Measurements from ENCODE around the gene OR14I1. TPM values are rescaled to one million over a fixed set of nuclear protein-coding genes. Genes with fewer than 3 reads are reported as not detected.
A peak's percentile ranks its signal among the peaks of the same experiment; 100 is the strongest.

The OR14I1 gene
- polyA plus RNA-seq, 2 of the 4 experiments (the other 2 are of a cell fraction), result not detected

DNA sequence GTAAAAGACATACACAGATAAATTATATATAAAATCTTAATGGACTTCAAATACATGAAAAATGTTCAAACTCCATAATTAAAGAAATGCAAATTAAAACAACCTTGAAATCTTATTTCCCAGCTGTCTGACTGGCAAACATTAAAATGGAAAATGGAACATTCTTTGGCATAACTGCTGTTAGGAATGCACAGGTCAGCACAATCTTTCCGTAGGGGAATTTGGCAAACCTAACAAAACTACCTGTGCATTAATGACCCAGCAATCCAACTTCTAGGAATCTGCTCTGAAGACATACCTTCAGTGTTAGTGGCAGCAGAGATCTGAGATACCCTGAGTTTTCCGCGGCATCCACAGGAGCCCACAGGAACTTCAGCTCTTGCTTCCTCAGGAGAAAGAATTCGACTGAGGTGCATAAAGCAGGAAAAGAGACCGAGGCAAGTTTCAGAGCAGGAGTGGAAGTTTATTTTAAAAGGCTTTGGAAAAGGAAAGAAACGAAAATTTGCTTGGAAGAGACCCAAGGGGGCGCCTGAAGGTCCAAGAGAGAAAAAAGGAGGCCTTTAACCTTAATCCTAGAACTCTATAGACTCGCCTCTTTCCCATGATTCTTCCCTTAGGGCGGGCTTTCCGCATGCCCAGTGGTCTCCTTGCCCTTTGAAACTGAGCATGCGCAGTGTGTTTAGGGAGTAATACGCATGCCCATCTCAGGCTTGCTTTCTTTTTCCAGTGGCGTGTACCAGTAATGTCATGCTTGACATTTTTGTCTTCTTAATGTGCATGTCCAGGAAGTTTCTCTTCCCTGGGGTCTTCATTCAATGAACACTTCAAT is 28.2 kb upstream of the OR14I1 start:
- 40% methylated on average over 13 of the region's 13 CpGs for WGBS (ENCODE audit: missing lambda C conversion rate)
- Histone ChIP-seq H3K27ac (no peak overlapping the region), H3K9me3 (peaks cover 7% of the 10 kb centered on the region; the same call in 1 of the 3 replicates), H3K4me3 (peak overlapping the region; percentile 21; the same call in 1 of the 3 replicates), H3K4me1 (no peaks in the 10 kb centered on the region), H3K4me2 (peak overlapping the region; percentile 43)
- CTCF ChIA-PET, result interaction anchor here (1.2 kb wide), 1 partner anchor 44 kb away, joined by 4 read pairs; no protein-coding TSS in a partner anchor
- ATAC-seq (peak in 1 of 2 experiments; percentile 87; a peak in 3 of 6 replicates), FAIRE-seq (no peak), DNase-seq (ENCODE audit: low read depth in 1 of 2, low spot score in 1 of 2) (peak in 1 of 2 experiments; percentile 73)
- POLR2A ChIA-PET, result no interaction called here
- TF ChIP-seq KDM1A (IDR thresholded peaks at IDR 0.05; ENCODE audit: low read depth) (no peak), MAFK (IDR thresholded peaks at IDR 0.05; ENCODE audit: partially characterized antibody) (peak; percentile 81)

DNA sequence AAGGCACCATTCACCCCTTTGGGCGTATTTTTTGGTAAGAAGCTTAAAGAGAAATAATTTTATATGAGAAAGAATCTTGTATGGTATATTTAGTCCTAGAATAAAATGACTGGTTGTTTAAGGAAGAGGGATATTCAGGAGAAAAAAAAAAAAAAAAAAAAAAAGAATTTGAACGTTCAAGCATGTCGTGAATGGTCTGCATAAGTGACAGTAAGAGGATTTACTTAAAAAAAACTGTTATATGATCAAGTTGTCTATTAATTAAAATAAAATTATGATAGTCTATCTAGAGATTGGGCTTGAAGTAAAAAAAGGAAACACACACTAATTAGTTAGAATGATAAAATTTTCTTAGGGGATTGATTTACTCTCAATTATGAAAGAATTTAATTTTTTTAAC is 11.7 kb upstream of the OR14I1 start:
- CTCF ChIA-PET, result no interaction called here
- peak; percentile 90 for TF ChIP-seq ZFP36 (IDR thresholded peaks at IDR 0.05; ENCODE audit: borderline replicate concordance, partially characterized antibody)
- no peak for TF ChIP-seq RCOR1 (IDR thresholded peaks at IDR 0.05; ENCODE audit: low read depth, low read length)
- ATAC-seq (no peak), FAIRE-seq (no peak), DNase-seq (ENCODE audit: low read depth in 1 of 2, low spot score in 1 of 2) (peak in 1 of 2 experiments; percentile 14)
- no peak overlapping the region for H3K4me2 ChIP-seq
- 2% methylated on average over 3 of the region's 3 CpGs for WGBS (ENCODE audit: missing lambda C conversion rate)
- POLR2A ChIA-PET, result no interaction called here
- peaks cover 8% of the 10 kb centered on the region; the same call in 2 of the 3 replicates for H3K9me3 ChIP-seq
- H3K27ac ChIP-seq, result no peak overlapping the region
- no peak overlapping the region for H3K4me3 ChIP-seq
- no peaks in the 10 kb centered on the region for H3K4me1 ChIP-seq

DNA sequence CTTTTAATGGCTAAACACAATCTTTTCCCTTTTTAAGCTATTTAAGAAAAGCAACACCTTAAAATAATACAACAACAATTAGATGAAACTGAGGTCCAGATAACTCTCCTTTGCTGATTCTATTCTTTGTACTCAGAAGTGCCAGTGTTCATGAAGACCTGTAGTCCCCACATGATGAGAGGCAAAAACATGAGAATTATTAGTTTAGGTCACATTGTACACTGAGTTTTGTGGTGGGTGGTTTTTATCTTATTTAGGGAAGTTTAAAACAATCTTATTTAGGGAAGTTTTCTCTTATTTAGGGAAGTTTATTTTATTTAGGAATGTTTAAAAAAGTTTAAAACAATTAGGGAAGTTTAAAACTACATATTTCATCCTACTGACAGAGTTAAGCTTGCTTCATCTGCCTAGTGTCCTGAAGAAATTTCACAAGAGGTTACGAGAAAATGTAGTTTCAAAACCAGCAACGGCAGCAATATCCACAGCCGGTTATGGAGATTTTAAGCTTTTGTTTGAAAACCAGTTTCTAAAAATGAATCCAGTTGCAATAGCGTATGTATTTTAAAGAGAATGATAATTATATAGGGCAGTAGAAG is 7.8 kb upstream of the OR14I1 start:
- WGBS (ENCODE audit: missing lambda C conversion rate), result 6% methylated on average over 4 of the region's 4 CpGs
- ATAC-seq, result no peak
- no peaks in the 10 kb centered on the region for H3K4me1 ChIP-seq
- DNase-seq (ENCODE audit: low read depth in 1 of 2, low spot score in 1 of 2), result no peak
- CTCF ChIA-PET, result no interaction called here
- POLR2A ChIA-PET, result interaction anchor here (0.7 kb wide), 1 partner anchor 164 kb away, joined by 4 read pairs; no protein-coding TSS in a partner anchor
- H3K4me3 ChIP-seq, result no peak overlapping the region
- H3K9me3 ChIP-seq, result peaks cover 6% of the 10 kb centered on the region
- TF ChIP-seq, protein P1, sequence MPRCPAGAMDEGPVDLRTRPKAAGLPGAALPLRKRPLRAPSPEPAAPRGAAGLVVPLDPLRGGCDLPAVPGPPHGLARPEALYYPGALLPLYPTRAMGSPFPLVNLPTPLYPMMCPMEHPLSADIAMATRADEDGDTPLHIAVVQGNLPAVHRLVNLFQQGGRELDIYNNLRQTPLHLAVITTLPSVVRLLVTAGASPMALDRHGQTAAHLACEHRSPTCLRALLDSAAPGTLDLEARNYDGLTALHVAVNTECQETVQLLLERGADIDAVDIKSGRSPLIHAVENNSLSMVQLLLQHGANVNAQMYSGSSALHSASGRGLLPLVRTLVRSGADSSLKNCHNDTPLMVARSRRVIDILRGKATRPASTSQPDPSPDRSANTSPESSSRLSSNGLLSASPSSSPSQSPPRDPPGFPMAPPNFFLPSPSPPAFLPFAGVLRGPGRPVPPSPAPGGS (IDR thresholded peaks at IDR 0.05), result no peak
- TF ChIP-seq HOXA7 (CRISPR knock-in tag; IDR thresholded peaks at IDR 0.05), result no peak
- TF ChIP-seq CHD2 (IDR thresholded peaks at IDR 0.05; ENCODE audit: low read length, partially characterized antibody), result no peak
- no peak for TF ChIP-seq EHMT2 (IDR thresholded peaks at IDR 0.05; ENCODE audit: low read depth)
- no peak for TF ChIP-seq NPAS2 (CRISPR knock-in tag; IDR thresholded peaks at IDR 0.05; ENCODE audit: borderline replicate concordance)
- FAIRE-seq, result no peak
- no peak overlapping the region for H3K4me2 ChIP-seq
- H3K27ac ChIP-seq, result no peak overlapping the region

DNA sequence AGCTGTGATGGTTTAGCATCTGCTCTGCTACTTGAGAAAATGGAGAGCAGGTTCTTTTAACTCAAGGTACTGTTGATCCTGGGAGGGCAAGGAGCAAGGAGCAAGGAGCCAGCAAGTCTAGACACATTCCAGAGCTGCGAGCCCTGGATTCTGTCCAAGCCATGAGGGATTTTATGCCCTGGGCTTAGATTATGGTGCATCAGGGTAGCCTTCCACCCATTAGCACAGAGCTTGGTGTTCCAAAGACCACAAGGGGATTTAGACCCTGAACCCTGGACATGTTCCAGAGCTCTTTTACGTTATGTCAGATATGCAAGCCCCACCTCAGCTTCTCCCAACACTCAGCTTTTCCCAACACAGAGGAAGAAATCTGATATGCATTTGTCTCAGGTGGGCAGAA is 2.0 kb upstream of the OR14I1 start:
- ChIA-PET CTCF (no interaction called here), POLR2A (no interaction called here)
- Histone ChIP-seq H3K4me1 (no peaks in the 10 kb centered on the region), H3K4me3 (no peak overlapping the region), H3K9me3 (no peaks in the 10 kb centered on the region; the same call in 2 of the 3 replicates), H3K4me2 (no peak overlapping the region), H3K27ac (no peak overlapping the region)
- no peak for ATAC-seq
- TF ChIP-seq POLR2A (IDR thresholded peaks at IDR 0.05; ENCODE audit: low read length) (no peak), KDM5A (IDR thresholded peaks at IDR 0.05) (no peak), NPAS2 (CRISPR knock-in tag; IDR thresholded peaks at IDR 0.05; ENCODE audit: borderline replicate concordance) (no peak), HOXB5 (CRISPR knock-in tag; IDR thresholded peaks at IDR 0.05) (no peak), HOXA7 (CRISPR knock-in tag; IDR thresholded peaks at IDR 0.05) (no peak), ZNF302 (CRISPR knock-in tag; IDR thresholded peaks at IDR 0.05) (no peak), NR3C1 (IDR thresholded peaks at IDR 0.05) (no peak), MAFK (IDR thresholded peaks at IDR 0.05; ENCODE audit: partially characterized antibody) (no peak), CEBPB (IDR thresholded peaks at IDR 0.05) (no peak), ZSCAN20 (CRISPR knock-in tag; IDR thresholded peaks at IDR 0.05) (no peak), HEYL (CRISPR knock-in tag; IDR thresholded peaks at IDR 0.05) (no peak), BHLHE40 (IDR thresholded peaks at IDR 0.05; ENCODE audit: low read depth, low read length) (no peak), SREBF2 (IDR thresholded peaks at IDR 0.05) (no peak)
- TF ChIP-seq, protein P2, sequence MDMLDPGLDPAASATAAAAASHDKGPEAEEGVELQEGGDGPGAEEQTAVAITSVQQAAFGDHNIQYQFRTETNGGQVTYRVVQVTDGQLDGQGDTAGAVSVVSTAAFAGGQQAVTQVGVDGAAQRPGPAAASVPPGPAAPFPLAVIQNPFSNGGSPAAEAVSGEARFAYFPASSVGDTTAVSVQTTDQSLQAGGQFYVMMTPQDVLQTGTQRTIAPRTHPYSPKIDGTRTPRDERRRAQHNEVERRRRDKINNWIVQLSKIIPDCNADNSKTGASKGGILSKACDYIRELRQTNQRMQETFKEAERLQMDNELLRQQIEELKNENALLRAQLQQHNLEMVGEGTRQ (IDR thresholded peaks at IDR 0.05), result no peak
- TF ChIP-seq, protein P3, sequence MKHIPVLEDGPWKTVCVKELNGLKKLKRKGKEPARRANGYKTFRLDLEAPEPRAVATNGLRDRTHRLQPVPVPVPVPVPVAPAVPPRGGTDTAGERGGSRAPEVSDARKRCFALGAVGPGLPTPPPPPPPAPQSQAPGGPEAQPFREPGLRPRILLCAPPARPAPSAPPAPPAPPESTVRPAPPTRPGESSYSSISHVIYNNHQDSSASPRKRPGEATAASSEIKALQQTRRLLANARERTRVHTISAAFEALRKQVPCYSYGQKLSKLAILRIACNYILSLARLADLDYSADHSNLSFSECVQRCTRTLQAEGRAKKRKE (CRISPR knock-in tag; IDR thresholded peaks at IDR 0.05; ENCODE audit: low read depth), result no peak
- no peak for FAIRE-seq
- 3% methylated on average over 2 of the region's 2 CpGs for WGBS (ENCODE audit: missing lambda C conversion rate)
- DNase-seq (ENCODE audit: low read depth in 1 of 2, low spot score in 1 of 2), result no peak
